Smooth muscle cell of the brain vasculature (primary cell): ENCODE measurements around the gene VWA3B.
"Not testable (repeated sequence)": the region's sequence is repeated elsewhere in the genome, so short reads cannot be mapped to it uniquely, and the experiment has no call there.

Source experiments
- DNase-seq: peaks from one replicate; pipeline ENCODE4 v3.0.0-alpha.2; 2012; ENCODE audit warnings: low read depth, low spot score

VWA3B gene

DNA sequence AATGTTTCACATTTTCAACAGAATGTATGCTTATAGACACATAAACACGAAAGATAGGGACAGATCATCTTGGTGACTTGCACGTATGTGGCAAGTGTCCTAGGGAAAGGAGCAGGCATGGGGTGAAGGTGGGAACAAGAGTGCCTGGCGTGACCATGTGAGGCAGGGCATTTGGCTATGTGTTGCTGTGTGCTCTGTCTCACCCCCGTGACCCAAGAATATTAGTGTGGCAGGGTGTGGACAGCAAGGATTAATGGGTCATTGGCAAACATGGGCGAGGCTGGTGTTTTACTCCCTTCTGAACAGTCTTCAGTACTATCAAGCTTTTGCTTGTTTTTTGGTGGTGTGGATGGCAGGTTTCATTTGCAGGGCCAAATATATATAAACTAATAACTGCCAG, 1.3 kb upstream of the VWA3B start:
- no peak for DNase-seq

DNA sequence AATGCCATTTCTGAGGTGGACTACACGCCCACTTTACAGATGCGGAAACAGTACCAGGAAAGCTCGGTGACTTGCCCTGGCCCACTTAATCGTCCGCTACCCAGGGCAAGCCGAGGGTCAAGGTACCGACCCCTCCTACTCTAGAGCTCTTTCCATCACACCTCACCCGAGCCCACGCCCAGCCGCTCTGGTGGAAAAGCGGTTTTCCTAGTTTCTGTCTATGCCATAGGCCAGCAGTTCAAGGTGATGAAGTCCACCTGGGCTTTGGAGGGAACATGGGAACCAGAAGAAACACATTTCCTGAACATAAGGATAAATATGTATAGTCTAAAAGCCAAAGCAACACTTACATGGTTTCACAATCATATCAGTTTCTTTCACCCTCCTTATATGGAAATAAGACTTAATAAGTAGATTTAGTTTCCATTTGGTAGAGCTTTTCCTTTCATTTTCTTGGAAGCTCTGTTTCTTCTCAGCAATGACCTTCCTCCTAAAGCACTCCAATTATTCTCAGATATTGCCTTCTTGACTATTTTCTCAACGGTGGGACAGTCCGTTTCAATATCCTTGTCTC, 567 bp downstream of the VWA3B start:
- DNase-seq, result no peak

DNA sequence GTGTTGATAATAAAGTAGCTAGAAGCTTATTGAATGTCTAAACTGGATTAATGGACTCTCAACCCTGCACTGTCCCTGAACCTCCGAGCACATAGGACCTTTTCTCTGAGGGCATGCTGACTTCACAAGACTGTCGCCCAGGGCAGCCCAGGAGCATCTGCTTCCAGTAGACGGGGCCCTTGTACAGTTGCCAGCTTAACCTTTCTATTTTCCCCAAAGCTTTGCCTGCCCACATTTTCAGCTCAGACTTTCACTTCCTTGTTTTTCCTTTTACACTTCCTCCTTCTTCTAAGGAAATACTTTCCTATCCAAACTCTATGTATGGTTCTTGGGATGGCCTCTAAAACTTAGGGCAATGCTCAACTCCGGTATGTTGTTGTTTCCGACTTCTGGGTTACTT, 1.3 kb downstream of the VWA3B start:
- DNase-seq, result no peak

DNA sequence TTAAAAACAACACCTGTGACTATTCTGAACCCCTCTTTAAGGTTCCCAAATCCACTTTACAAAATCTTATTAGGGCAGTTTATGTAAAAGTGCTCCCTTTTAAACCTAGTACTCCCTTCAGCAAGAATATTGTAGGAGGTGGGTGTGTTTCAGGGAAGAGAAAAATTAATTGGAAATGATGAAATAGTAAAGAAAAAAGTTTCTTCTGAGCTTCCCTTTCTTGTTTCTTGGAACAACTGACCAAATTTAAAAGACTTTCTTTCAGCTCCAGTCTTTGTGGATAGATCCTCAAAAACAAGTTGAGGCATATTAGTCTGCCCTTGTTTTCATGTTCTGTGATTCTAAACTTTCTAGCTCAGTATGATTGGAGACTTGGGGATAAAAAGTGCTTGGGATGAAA, 3.0 kb downstream of the VWA3B start:
- DNase-seq, result no peak

DNA sequence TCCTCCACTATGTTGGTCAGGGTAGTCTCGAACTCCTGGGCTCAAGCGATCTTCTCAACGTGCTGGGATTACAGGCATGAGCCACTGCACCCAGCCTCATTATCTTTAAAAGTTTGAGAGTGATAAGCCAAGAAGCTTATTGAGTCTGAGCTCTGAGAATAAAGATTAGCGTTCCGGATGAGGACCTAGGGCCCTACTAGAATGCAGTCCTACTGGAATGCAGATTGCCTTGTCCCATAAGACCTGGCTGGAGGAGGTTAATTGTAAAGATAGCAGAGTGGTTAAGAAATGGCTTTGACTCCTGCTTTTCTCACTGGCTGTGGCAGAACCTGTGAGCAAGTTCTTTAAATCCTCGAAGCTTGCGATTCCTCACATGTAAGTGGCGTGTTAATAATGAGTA, 4.0 kb downstream of the VWA3B start:
- no peak for DNase-seq

DNA sequence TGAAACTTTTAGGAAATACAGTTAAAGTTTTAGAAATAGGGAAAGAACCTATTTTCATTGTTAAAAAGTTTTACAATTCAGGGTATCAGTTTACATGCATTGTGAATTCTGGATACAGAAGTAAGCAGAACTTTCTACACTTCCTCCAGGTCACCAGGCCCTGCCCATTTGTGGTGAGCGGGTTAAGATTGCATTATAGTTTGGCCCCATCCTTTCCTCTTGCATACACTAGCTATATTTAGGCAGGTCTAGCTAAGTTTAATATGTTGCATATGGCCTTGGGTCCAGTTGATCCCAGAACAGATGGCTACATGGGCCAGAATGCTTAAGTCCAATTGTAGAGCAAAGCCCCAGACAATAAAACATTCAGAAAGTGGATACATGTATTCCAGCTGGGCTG, 4.8 kb downstream of the VWA3B start:
- no peak for DNase-seq

DNA sequence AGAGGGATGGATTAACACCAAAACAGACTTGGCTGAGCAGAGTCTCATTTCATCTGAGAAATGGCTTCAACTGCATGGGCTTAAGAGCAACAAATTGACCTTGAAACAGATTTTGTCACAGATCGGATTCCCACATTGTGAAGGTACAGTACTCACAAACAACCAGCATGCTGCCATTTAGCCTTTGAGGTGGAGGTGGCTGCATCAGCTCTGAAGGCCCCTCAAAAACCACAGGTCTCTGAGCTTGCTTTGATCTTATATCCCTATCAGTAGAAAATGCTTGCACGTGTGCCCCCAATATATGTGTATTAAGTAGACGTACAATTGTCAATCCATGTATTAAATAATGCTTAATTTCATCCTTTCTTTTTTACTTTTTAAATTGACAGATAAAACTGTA, 6.2 kb downstream of the VWA3B start:
- no peak for DNase-seq

DNA sequence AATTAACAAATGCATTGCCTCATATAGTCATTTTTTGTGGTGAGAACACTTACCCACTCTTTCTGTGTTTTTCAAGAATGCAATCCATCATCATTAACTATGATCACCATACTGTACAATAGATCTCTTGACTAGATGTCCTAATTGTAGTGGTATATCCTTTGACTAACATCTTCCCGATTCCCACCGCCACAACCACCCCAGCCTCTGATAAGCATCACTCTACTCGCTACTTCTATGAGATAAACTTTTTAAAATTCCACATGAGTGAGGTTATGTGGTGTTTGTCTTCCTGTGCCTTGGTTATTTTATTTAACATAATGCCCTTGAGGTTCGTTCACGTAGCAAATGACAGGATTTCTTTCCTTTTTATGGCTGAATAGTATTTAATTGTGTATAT, 6.6 kb downstream of the VWA3B start:
- no peak for DNase-seq

DNA sequence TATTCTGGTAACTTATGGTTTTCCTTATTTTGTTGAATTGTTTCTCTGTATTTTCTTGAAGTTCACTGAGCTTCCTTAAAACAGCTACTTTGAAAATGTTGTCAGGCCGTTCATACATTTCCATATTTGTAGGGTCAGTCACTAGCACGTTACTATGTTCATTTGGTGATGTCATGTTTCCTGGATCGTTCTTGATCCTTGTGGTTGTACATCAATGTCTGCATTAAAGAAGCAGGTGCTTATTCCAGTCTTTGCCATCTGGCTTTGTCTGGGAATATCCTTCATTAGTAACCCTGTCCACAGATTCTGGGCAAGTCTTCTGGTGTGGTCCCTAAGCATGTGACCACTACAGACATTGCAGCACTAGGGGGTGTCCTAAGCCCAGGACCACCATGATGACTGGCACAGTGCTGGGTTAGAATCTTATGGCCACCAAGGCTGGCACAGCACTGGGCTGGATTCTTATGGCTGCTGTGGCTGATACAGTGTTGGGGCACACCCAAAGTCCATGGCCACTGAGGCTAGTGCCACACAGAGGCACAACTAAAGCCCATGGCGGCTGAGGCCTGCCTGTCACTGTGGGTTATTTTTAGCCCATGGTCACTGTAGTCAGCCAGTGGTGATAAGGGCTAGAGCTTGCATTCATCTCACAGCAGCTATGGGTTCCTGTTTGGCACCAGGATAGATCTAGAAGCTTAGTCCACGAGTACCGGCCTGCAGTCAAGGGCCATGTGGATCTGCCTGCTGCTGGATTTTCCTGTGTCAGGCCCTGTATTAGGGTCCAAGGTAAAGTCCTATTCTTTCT, 13.2 kb downstream of the VWA3B start:
- DNase-seq, result no peak

DNA sequence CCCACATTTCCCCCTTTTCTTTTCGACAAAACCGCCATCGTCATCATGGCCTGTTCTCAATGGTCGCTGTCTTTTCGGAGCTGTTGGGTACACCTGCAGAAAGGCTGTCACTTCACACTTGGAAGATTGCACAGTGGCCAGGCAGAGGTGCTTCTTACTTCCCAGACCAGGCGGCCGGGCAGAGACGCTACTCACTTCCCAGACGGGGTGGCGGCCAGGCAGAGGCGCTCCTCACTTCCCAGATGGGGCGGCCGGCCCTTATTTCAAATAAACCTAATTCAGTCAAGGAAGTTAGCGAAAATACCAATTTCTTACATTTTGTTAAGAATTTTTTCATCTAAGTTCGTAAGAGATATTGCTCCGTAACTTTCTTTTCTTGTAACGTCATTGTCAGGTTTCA, 15.3 kb downstream of the VWA3B start:
- DNase-seq, result not testable (repeated sequence)

DNA sequence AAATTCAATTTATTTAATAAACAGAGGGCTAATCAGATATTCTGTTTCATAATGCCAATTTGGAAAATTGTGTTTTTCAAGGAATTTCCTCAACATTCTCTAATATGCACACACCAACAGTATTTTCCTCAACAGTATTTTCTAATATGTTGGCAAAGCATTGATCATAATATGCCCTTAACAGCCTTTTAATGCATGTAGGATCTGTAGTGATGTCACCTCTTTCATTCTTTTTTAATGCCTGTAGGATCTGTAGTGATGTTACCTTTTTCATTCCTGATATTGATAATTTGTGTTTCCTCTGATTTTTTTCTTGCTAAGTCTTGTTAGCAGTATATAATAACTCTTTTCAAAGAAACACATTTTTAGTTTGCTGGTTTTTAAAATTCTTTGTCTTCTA, 15.9 kb downstream of the VWA3B start:
- no peak for DNase-seq

DNA sequence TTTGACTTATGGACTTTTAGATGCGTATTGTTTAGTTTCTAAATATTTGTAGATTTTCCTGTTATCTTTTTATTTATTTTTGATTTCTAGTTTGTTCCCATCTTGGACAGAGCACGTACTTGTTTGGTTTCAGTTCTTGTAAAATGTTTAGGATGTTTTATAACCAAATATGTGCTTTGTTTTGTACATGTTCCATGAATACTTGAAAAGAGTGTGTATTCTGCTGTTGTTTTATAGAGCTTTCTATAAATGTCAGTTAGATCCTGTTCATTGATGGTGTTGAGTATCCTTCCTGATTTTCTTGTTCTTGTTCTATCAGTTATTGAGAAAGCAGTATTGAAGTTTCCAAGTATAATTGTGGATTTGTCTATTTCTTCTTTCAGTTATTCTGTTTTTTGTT, 21.1 kb downstream of the VWA3B start:
- no peak for DNase-seq

DNA sequence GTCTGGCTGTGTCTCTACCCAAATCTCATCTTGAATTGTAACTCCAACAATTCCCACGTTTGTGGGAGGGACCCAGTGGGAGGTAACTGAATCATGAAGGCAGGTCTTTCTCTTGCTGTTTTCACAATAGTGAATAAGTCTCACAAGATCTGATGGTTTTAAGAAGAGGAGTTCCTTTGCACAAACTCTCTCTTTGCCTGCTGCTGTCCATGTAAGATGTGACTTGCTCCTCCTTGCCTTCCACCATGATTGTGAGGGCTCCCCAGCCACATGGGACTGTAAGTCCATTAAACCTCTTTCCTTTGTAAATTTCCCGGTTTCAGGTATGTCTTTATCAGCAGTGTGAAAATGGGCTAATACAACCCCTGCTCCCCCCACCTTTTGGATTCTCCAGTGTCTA, 23.8 kb downstream of the VWA3B start:
- DNase-seq, result no peak

DNA sequence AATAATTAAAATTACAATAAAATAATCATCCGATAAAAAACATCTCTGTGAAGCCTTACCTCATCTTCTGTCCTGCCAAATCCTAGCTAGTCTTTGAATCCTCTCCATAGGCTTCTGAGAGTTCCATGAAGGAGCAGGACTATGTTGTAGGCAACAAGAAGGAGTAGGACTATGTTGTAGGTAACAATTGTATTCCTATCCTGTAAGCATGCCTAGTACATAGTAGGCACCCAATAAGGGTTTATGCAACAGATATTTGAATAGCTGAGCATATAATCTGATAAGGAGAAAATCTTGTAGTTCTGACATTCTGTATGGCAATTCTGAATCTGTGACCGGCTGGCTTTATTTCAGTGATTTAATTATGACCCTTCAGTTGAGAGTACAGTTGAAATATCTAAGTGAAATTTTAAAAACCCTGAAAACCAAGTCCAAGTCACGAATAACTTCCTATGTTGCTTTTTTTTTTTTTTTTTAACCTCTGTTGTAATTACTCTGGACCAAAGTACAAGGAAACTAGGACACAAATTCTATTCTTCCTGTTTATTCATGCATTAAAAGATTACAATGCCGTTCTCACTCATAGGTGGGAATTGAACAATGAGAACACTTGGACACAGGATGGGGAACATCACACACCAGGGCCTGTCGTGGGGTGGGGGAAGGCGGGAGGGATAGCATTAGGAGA, 27.8 kb downstream of the VWA3B start:
- no peak for DNase-seq

DNA sequence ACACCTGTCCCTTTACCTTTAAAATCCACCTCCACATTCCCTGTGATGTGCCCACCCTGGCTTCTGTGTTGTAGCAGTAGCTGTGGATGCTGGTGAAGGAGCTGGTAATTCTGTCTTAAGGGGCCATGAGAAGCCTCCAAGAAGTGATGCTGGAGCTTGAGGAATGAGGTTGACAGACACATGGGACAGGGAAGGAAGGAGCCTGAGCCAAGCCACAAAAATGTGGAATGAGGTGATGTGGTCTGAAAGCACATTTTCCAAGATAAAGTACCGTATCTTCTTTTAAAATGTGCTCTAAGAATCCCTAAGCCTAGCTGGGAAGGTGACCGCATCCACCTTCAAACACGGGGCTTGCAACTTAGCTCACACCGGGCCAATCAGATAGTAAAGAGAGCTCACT, 31.2 kb downstream of the VWA3B start:
- DNase-seq, result no peak

DNA sequence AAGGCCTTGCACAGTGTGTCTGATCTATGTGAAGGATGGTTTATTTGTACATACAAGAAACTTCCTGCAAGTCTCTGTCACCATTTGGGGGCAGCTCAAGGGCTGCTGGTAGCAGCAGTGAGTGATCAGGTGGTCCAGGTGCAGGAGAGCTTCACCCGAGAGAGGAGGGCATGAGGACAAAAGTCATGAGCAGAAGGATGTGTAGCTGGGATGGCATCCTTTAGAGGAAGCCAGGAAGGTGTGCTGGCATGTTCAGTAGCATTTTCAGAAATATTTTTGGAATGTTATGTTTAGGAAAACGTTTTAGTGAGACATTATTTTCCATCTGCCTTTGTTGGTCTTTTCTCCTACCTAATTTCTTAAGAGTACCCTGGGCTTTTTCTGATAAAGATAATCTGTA, 31.9 kb downstream of the VWA3B start:
- no peak for DNase-seq

DNA sequence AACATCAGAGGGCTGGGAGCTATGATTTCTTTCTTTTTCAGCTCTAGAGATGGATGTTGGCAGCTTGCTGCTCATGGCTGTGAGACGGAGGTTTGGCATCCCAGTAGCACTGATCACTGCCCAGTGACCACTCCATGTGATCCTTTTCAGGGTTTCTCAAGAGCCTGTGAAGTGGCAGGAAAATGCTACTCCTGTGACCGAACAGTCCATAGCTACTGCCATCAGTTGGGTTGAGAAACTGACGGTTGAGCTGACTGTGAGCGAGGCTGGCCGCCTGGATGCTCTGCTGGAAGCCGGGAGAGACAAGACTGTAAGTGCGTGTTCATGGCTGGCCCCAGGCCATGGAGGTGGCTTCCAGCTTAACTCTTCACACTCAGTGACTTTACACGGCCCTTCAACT, 34.2 kb downstream of the VWA3B start:
- no peak for DNase-seq

DNA sequence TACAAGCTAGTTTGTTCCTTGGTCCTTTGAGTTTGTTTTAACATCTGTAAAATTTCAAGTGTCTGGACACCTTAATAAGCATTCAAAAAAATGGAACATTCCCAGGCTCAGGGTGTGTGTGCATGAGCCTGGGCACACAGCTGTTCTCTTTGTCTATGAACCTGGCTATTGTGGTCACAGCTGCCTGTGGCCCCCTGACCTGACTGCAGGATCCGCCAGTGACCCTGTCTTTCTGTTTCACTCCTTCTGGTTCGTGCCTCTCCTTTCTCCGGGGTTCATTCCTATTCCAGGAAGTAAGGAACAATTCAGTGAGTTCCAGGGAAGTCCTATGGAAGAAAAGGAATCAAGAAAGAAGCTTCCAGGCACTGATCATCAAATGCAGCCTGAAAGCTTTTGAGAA, 35.6 kb downstream of the VWA3B start:
- DNase-seq, result no peak

DNA sequence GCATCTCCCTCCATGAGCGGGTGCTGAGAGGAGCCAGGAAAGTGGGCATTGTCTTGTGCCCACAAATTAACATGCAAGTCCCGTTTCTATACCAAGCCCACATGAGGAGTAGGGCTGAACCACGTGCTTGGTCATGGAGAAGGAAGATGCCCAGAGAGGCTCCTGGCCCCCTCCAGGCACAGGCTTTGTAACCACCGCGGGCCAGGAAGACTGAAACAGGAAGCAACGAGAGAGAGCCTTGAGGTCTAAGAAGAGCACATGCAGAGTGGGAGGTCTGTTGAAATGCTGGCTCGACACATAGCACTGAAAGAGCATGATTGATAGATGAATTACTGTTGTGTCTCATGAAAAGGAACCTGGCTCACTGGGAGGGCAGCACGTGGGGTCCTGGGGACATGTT, 36.3 kb downstream of the VWA3B start:
- no peak for DNase-seq

DNA sequence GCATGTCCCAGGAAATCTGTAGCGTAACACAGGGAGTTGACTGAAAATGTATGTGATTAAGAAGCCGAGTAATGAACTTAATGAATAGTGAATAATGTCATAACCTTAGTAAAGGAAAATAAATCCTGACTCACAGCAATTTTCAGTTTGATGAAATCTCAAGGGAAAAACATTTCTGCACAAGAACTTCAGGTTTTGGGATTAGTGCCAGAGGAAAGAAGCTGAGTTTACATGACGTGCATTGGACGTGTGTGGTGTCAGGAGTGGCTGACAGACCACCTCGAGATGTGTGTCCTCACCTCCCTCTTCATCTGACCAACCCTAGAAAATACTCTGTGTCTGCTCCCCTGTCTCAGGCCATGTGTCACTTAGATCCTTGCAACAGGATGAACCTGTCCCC, 39.1 kb downstream of the VWA3B start:
- no peak for DNase-seq

DNA sequence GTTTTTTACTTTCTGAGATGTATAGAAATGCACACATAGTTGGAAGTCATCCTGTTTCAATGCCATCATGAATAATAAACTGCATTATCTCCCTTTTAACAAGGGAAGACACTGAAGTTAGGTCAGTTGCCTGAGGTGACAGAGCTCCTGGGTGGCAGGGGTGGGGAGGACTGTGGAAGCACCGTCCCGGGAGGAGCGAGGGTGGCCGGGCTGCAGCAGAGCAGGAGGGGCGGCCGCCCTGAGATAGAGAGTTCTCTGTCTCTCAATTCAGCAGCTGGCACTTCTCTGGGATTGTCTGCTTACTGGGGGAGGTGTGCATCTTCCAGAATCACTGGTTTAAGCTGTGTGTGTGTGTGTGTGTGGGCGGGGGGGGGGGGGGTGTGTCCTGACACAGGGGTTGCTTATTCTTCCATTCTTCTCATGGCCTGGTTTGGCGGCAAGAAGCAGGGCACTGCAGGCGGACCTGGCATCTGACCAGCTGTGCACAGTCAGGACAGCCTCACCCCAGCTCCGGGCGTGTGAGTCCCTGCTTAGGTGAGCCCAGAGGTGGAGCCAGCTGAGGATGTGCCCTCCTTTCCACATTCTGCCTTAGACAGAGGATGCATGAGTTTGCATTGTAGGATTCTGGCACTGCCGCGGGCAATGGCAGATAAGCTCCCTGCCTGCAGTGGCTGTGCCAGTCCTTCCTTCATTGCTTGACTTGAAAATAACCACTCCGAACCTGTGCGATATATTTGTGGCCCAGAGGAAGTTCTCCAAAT, 40.4 kb downstream of the VWA3B start:
- DNase-seq, result no peak

DNA sequence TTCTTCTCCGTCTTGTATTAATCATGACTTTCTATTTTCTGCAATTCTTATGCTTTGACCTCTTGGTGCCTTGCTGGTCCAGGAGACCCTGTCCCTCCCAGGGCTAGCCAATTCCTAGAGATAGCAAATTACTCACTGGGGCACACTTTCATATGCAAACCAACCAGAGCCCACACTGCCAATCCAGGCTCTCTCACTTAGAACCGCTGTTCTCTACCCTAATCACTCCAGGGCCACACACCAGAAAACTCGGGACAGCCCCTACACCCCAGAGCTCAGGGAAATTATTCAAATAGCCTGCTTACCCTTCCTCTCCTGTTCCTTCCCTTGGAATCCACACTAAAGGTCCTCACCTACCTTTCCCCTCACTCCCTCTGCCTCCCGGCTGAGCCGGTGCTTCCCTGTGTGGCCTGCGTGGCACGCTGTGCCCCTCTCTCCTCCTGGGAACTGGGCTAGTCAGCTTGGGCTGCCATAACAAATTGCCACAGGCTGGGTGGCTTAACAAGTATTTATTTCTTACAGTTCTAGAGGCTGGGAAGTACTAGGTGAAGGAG, 41.7 kb downstream of the VWA3B start:
- DNase-seq, result no peak
